Sigmoid colon (tissue), 4 donors: ENCODE measurements around the gene BRD4.

Experiments used
- EP300 ChIP-seq, 4 donors: sonication (generic); formaldehyde crosslinking; IDR thresholded peaks; one replicate each; pipeline ENCODE4 v1.6.1; 2017; ENCODE audit warnings: antibody characterized with exemption in 4 of 4
- POLR2A ChIP-seq, 2 donors: fragments of 450-650 bp; IDR thresholded peaks; one replicate each; pipeline ENCODE4 v1.6.1; 2016; ENCODE audit warnings: antibody characterized with exemption in 2 of 2, mild to moderate bottlenecking in 2 of 2, moderate library complexity in 2 of 2
- POLR2AphosphoS5 ChIP-seq, 4 donors: sonication (generic); formaldehyde crosslinking; IDR thresholded peaks; one replicate each; pipeline ENCODE4 v1.6.1; 2017; ENCODE audit warnings: antibody characterized with exemption in 4 of 4
- TF ChIP-seq, protein P1 (sequence below), 4 experiments: fragments of 450-650 bp in 3 of 4; fragments of 200-600 bp in 1 of 4; IDR thresholded peaks; one replicate each; pipeline ENCODE4 v1.5.1; 2016 to 2019; ENCODE audit warnings: antibody characterized with exemption in 4 of 4, mild to moderate bottlenecking in 3 of 4, moderate library complexity in 2 of 4

DNA sequence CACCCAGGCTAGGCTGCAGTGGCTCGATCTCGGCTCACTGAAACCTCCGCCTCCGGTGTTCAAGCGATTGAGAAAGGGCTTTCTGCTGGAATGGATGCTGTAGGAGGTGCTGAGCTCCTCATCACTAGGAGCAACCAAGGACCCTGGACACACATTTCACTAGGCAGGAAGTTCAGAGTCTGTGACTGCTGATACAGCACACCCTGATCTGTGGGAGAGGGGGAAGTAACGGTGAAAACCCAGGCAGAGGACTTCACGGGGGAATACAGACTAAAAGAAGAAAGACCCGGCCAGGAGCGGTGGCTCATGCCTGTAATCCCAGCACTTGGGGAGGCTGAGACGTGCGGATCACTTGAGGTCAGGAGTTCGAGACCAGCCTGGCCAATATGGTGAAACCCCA lies 119.6 kb downstream of the BRD4 start:
- TF ChIP-seq, protein P1, sequence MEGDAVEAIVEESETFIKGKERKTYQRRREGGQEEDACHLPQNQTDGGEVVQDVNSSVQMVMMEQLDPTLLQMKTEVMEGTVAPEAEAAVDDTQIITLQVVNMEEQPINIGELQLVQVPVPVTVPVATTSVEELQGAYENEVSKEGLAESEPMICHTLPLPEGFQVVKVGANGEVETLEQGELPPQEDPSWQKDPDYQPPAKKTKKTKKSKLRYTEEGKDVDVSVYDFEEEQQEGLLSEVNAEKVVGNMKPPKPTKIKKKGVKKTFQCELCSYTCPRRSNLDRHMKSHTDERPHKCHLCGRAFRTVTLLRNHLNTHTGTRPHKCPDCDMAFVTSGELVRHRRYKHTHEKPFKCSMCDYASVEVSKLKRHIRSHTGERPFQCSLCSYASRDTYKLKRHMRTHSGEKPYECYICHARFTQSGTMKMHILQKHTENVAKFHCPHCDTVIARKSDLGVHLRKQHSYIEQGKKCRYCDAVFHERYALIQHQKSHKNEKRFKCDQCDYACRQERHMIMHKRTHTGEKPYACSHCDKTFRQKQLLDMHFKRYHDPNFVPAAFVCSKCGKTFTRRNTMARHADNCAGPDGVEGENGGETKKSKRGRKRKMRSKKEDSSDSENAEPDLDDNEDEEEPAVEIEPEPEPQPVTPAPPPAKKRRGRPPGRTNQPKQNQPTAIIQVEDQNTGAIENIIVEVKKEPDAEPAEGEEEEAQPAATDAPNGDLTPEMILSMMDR (IDR thresholded peaks at IDR 0.05), result no peak
- TF ChIP-seq POLR2AphosphoS5 (IDR thresholded peaks at IDR 0.05) (no peak), EP300 (IDR thresholded peaks at IDR 0.05) (no peak), POLR2A (IDR thresholded peaks at IDR 0.05) (no peak)
